Activated naive CD8-positive, alpha-beta T cell treated with anti-CD3 and anti-CD28 coated beads for 36 hours (primary cell): ENCODE data around the gene PPP1R2. TPM values are rescaled to one million over a fixed set of nuclear protein-coding genes. Genes with fewer than 3 reads are reported as not detected.
"Not testable (repeated sequence)": the region's sequence is repeated elsewhere in the genome, so short reads cannot be mapped to it uniquely, and the experiment has no call there.

ENCODE experiments used
- DNase-seq: peaks from one replicate; pipeline ENCODE4 v3.0.0; 2021
- H3K27ac Mint-ChIP-seq: one replicate; pipeline ENCODE4 v1.8.0; 2022; ENCODE audit warnings: mild to moderate bottlenecking, moderate library complexity, mixed read lengths
- H3K27me3 Mint-ChIP-seq: one replicate; pipeline ENCODE4 v1.8.0; 2022; ENCODE audit warnings: mild to moderate bottlenecking, mixed read lengths
- H3K36me3 Mint-ChIP-seq: one replicate; pipeline ENCODE4 v1.8.0; 2021; ENCODE audit warnings: mild to moderate bottlenecking, mixed read lengths
- H3K4me1 Mint-ChIP-seq: one replicate; pipeline ENCODE4 v1.8.0; 2021; ENCODE audit warnings: mixed read lengths
- H3K4me3 Mint-ChIP-seq: one replicate; pipeline ENCODE4 v1.8.0; 2022; ENCODE audit warnings: mild to moderate bottlenecking, moderate library complexity, mixed read lengths
- H3K9me3 Mint-ChIP-seq: one replicate; pipeline ENCODE4 v1.8.0; 2022; ENCODE audit warnings: mixed read lengths
- total RNA-seq, 2 experiments: library from RNA; stranded (reverse); gene quantifications; one replicate each; pipeline ENCODE4 v1.2.3, GENCODE V29; 2021

The PPP1R2 gene
- total RNA-seq, 2 experiments from 2014 or later = 89.5 to 91.8 TPM

GRCh38 chr3:195537995-195538394, 5.1 kb downstream of the PPP1R2 start:
- Mint-ChIP-seq H3K9me3 (peaks cover 7% of the 10 kb centered on the region), H3K27me3 (no peaks in the 10 kb centered on the region), H3K4me3 (peak overlapping the region; percentile 67), H3K36me3 (peaks cover 52% of the 10 kb centered on the region), H3K4me1 (peaks cover 67% of the 10 kb centered on the region), H3K27ac (peak overlapping the region; percentile 84)
- DNase-seq = peak; percentile 61

GRCh38 chr3:195535293-195535692, 7.8 kb downstream of the PPP1R2 start:
- peak overlapping the region; percentile 55 for H3K27ac Mint-ChIP-seq
- peaks cover 74% of the 10 kb centered on the region for H3K4me1 Mint-ChIP-seq
- H3K4me3 Mint-ChIP-seq = no peak overlapping the region
- H3K9me3 Mint-ChIP-seq = peaks cover 7% of the 10 kb centered on the region
- DNase-seq = no peak
- H3K27me3 Mint-ChIP-seq = no peaks in the 10 kb centered on the region
- H3K36me3 Mint-ChIP-seq = peaks cover 49% of the 10 kb centered on the region

- Mint-ChIP-seq H3K4me1 (peaks cover 70% of the 10 kb centered on the region), H3K4me3 (no peak overlapping the region), H3K36me3 (peaks cover 44% of the 10 kb centered on the region), H3K27ac (peak overlapping the region; percentile 25), H3K9me3 (peaks cover 7% of the 10 kb centered on the region), H3K27me3 (no peaks in the 10 kb centered on the region)
- DNase-seq = no peak
Observed at GRCh38 chr3:195532834-195533233, 10.3 kb downstream of the PPP1R2 start.

- Mint-ChIP-seq H3K9me3 (peaks cover 7% of the 10 kb centered on the region), H3K27ac (peak overlapping the region; percentile 54)
Observed at GRCh38 chr3:195532345-195532744, 10.8 kb downstream of the PPP1R2 start.

GRCh38 chr3:195531683-195532082, 11.4 kb downstream of the PPP1R2 start:
- H3K9me3 Mint-ChIP-seq = peaks cover 7% of the 10 kb centered on the region
- H3K36me3 Mint-ChIP-seq = peaks cover 44% of the 10 kb centered on the region
- H3K4me3 Mint-ChIP-seq = no peak overlapping the region
- no peaks in the 10 kb centered on the region for H3K27me3 Mint-ChIP-seq
- DNase-seq = no peak
- H3K27ac Mint-ChIP-seq = peak overlapping the region; percentile 21
- peaks cover 68% of the 10 kb centered on the region for H3K4me1 Mint-ChIP-seq

More at GRCh38 chr3:195532345-195532744, 10.8 kb downstream of the PPP1R2 start:
- H3K27me3 Mint-ChIP-seq = no peaks in the 10 kb centered on the region
- no peak for DNase-seq
- no peak overlapping the region for H3K4me3 Mint-ChIP-seq
- H3K36me3 Mint-ChIP-seq = peaks cover 43% of the 10 kb centered on the region
- peaks cover 69% of the 10 kb centered on the region for H3K4me1 Mint-ChIP-seq

- H3K4me1 Mint-ChIP-seq = peaks cover 65% of the 10 kb centered on the region
Observed at GRCh38 chr3:195526492-195526891, 16.6 kb downstream of the PPP1R2 start.

GRCh38 chr3:195524171-195524896, 18.8 kb downstream of the PPP1R2 start:
- no peak for DNase-seq
- peaks cover 54% of the 10 kb centered on the region for H3K4me1 Mint-ChIP-seq
- H3K27me3 Mint-ChIP-seq = no peaks in the 10 kb centered on the region

More at GRCh38 chr3:195526492-195526891, 16.6 kb downstream of the PPP1R2 start:
- no peak overlapping the region for H3K4me3 Mint-ChIP-seq
- H3K36me3 Mint-ChIP-seq = peaks cover 24% of the 10 kb centered on the region
- H3K27ac Mint-ChIP-seq = peak overlapping the region; percentile 60
- DNase-seq = no peak
- no peaks in the 10 kb centered on the region for H3K9me3 Mint-ChIP-seq
- no peaks in the 10 kb centered on the region for H3K27me3 Mint-ChIP-seq

GRCh38 chr3:195522254-195523023, 20.7 kb downstream of the PPP1R2 start:
- Mint-ChIP-seq H3K4me1 (peaks cover 47% of the 10 kb centered on the region), H3K4me3 (no peak overlapping the region), H3K36me3 (peaks cover 15% of the 10 kb centered on the region), H3K9me3 (no peaks in the 10 kb centered on the region), H3K27me3 (no peaks in the 10 kb centered on the region), H3K27ac (peak overlapping the region; percentile 59)
- no peak for DNase-seq

More at GRCh38 chr3:195524171-195524896, 18.8 kb downstream of the PPP1R2 start:
- Mint-ChIP-seq H3K27ac (peak overlapping the region; percentile 88), H3K9me3 (no peaks in the 10 kb centered on the region), H3K36me3 (peaks cover 20% of the 10 kb centered on the region), H3K4me3 (peak overlapping the region; percentile 16)

- Mint-ChIP-seq H3K36me3 (peaks cover 27% of the 10 kb centered on the region), H3K27me3 (no peaks in the 10 kb centered on the region), H3K9me3 (no peaks in the 10 kb centered on the region), H3K4me3 (no peak overlapping the region), H3K4me1 (peaks cover 29% of the 10 kb centered on the region), H3K27ac (no peak overlapping the region)
- DNase-seq = no peak
Observed at GRCh38 chr3:195517030-195517429, 26.1 kb downstream of the PPP1R2 start.

- peak overlapping the region; percentile 76 for H3K27ac Mint-ChIP-seq
- H3K4me3 Mint-ChIP-seq, DNase-seq, H3K9me3 Mint-ChIP-seq, H3K27me3 Mint-ChIP-seq: not testable (repeated sequence)
- H3K4me1 Mint-ChIP-seq = peaks cover 34% of the 10 kb centered on the region
- H3K36me3 Mint-ChIP-seq = peaks cover 37% of the 10 kb centered on the region
Observed at GRCh38 chr3:195514610-195515235, 28.4 kb downstream of the PPP1R2 start.

GRCh38 chr3:195512798-195513345, 30.3 kb downstream of the PPP1R2 start:
- no peak overlapping the region for H3K4me3 Mint-ChIP-seq
- H3K36me3 Mint-ChIP-seq = peaks cover 44% of the 10 kb centered on the region
- no peak overlapping the region for H3K27ac Mint-ChIP-seq

GRCh38 chr3:195511136-195511535, 32.0 kb downstream of the PPP1R2 start:
- Mint-ChIP-seq H3K36me3 (peaks cover 44% of the 10 kb centered on the region), H3K27ac (peak overlapping the region; percentile 55), H3K27me3 (no peaks in the 10 kb centered on the region), H3K4me1 (peaks cover 41% of the 10 kb centered on the region), H3K4me3 (no peak overlapping the region), H3K9me3 (no peaks in the 10 kb centered on the region)
- DNase-seq = no peak

More at GRCh38 chr3:195512798-195513345, 30.3 kb downstream of the PPP1R2 start:
- Mint-ChIP-seq H3K9me3 (no peaks in the 10 kb centered on the region), H3K4me1 (peaks cover 43% of the 10 kb centered on the region), H3K27me3 (no peaks in the 10 kb centered on the region)
- DNase-seq = no peak

GRCh38 chr3:195508185-195508584, 34.9 kb downstream of the PPP1R2 start:
- Mint-ChIP-seq H3K27ac (peak overlapping the region; percentile 70), H3K4me3 (no peak overlapping the region), H3K9me3 (no peaks in the 10 kb centered on the region), H3K4me1 (peaks cover 23% of the 10 kb centered on the region), H3K36me3 (peaks cover 30% of the 10 kb centered on the region), H3K27me3 (no peaks in the 10 kb centered on the region)
- no peak for DNase-seq

GRCh38 chr3:195475614-195476013, 67.5 kb downstream of the PPP1R2 start:
- Mint-ChIP-seq H3K4me1 (no peaks in the 10 kb centered on the region), H3K27ac (no peak overlapping the region), H3K4me3 (no peak overlapping the region), H3K9me3 (no peaks in the 10 kb centered on the region), H3K36me3 (no peaks in the 10 kb centered on the region), H3K27me3 (peaks cover 7% of the 10 kb centered on the region)
- DNase-seq = no peak

- not testable (repeated sequence) for H3K4me1 Mint-ChIP-seq, DNase-seq, H3K36me3 Mint-ChIP-seq, H3K27me3 Mint-ChIP-seq, H3K4me3 Mint-ChIP-seq, H3K27ac Mint-ChIP-seq, H3K9me3 Mint-ChIP-seq
Observed at GRCh38 chr3:195475116-195475515, 68.0 kb downstream of the PPP1R2 start.
